Measurements from ENCODE around the gene FLYWCH1. TPM values are rescaled to one million over a fixed set of nuclear protein-coding genes. Genes with fewer than 3 reads are reported as not detected.

The FLYWCH1 gene
- total and polyA plus RNA-seq, 9 of the 15 experiments (the other 6 are each of a cell fraction or from before 2014, with no cell fraction given): 0.18 to 33.6 (median 11.3) TPM

GRCh38 chr16:2896480-2897010 is 15.2 kb upstream of the FLYWCH1 start:
- no peak for ATAC-seq
- CTCF ChIA-PET (ENCODE audit: low intra/inter-chr PET ratio): no interaction called here
- no TSS peak for BruUV-seq (replicated peaks)

More at GRCh38 chr16:2896480-2897010, 15.2 kb upstream of the FLYWCH1 start:
- Histone ChIP-seq H3K27ac (ENCODE audit: extremely low read depth, low read depth, low read length) (no peak overlapping the region), H3K9me3 (replicated peaks; ENCODE audit: control insufficient read depth, insufficient read depth, low read depth, low read length) (no peaks in the 10 kb centered on the region), H4K20me1 (replicated peaks; ENCODE audit: control insufficient read depth, insufficient read depth, low read length) (no peaks in the 10 kb centered on the region), H3K79me2 (ENCODE audit: control insufficient read depth, insufficient read depth, low read length) (no peaks in the 10 kb centered on the region), H3K4me1 (replicated peaks in 1 of 2; ENCODE audit: control insufficient read depth in 2 of 2, insufficient read depth in 2 of 2, low read length in 2 of 2) (peaks cover 0 to 42% of the 10 kb centered on the region in 2 experiments; a peak in 2 of 5 replicates), H3K36me3 (ENCODE audit: control insufficient read depth, insufficient read depth, low read length) (no peaks in the 10 kb centered on the region), H3K4me3 (no peak overlapping the region), H3K4me2 (ENCODE audit: insufficient read depth, low read length) (no peak overlapping the region), H3K27me3 (ENCODE audit: control insufficient read depth in 2 of 2, insufficient read depth in 2 of 2, low read length in 2 of 2) (no peaks in the 10 kb centered on the region), H2AFZ (ENCODE audit: low read depth, low read length) (no peak overlapping the region), H3K9ac (ENCODE audit: insufficient read depth in 1 of 2, low read depth in 2 of 2, low read length in 2 of 2) (no peak overlapping the region; a peak in 1 of 4 replicates), H3K9me1 (ENCODE audit: control insufficient read depth, insufficient read depth, low read length) (no peaks in the 10 kb centered on the region)
- WGBS (ENCODE audit: insufficient coverage, low coverage, missing lambda C conversion rate): 88% methylated on average over 15 of the region's 19 CpGs
- POLR2A ChIA-PET: interaction anchor here (0.6 kb wide), 1 partner anchor 29 kb away, joined by 3 read pairs; no protein-coding TSS in a partner anchor
- in situ Hi-C loops (cut with MboI): no loop called here
- intact Hi-C loops (cut with micrococcal nuclease): no loop called here
- no peak for DNase-seq (ENCODE audit: extremely low read depth in 1 of 4, low spot score in 3 of 4)
- no peak for FAIRE-seq
- peak; percentile 21; the same call in 1 of the 2 replicates for TF ChIP-seq POLR2G (IDR thresholded peaks at IDR 0.05; ENCODE audit: low read depth, low read length)
- no peak for TF ChIP-seq ZBTB12 (CRISPR knock-in tag; IDR thresholded peaks at IDR 0.05)
- TF ChIP-seq POLR2B (IDR thresholded peaks at IDR 0.05; ENCODE audit: low read depth, partially characterized antibody): no peak
- no peak for TF ChIP-seq HIVEP1 (CRISPR knock-in tag; IDR thresholded peaks at IDR 0.05)
- no peak for TF ChIP-seq RBFOX2 (IDR thresholded peaks at IDR 0.05; ENCODE audit: low read depth, low read length)

All from K562 (cell line).